Keratinocyte (primary cell): ENCODE results near the gene FGF7. TPM values are rescaled to one million over a fixed set of nuclear protein-coding genes. Genes with fewer than 3 reads are reported as not detected.

Experiments
- DNase-seq: peaks from one replicate; pipeline ENCODE4 v3.0.0-alpha.2; 2011; ENCODE audit warnings: low read depth, missing footprints, low spot score
- FAIRE-seq: peaks from 2 replicates; lab custom pipeline; 2011; peaks lifted over from hg19 to GRCh38; lab: Jason Lieb, UNC
- H2AFZ ChIP-seq: 2 replicates; pipeline ENCODE4 v1.6.0; 2012; ENCODE audit warnings: low read length, control low read depth, inconsistent platforms; ENCODE audit not compliant: control insufficient read depth
- H3K27ac ChIP-seq: 2 replicates; pipeline ENCODE4 v1.5.1; 2011; ENCODE audit warnings: low read length; ENCODE audit not compliant: control insufficient read depth, insufficient read depth
- H3K27me3 ChIP-seq: 3 replicates; pipeline ENCODE4 v1.6.0; 2011; ENCODE audit warnings: low read length; ENCODE audit not compliant: control insufficient read depth, insufficient read depth; ENCODE audit errors: extremely low read depth
- H3K36me3 ChIP-seq, 2 experiments: 2 replicates in 1 of 2; 3 replicates in 1 of 2; pipeline ENCODE4 v1.5.1; 2011; ENCODE audit warnings: low read length in 2 of 2, mild to moderate bottlenecking in 1 of 2; ENCODE audit not compliant: control insufficient read depth in 2 of 2, insufficient read depth in 2 of 2; ENCODE audit errors: extremely low read depth in 1 of 2
- H3K4me1 ChIP-seq: 3 replicates; pipeline ENCODE4 v1.5.1; 2011; ENCODE audit warnings: low read length; ENCODE audit not compliant: control insufficient read depth, insufficient read depth; ENCODE audit errors: extremely low read depth
- H3K4me2 ChIP-seq: 3 replicates; pipeline ENCODE4 v1.6.0; 2011; ENCODE audit warnings: low read depth, low read length; ENCODE audit not compliant: control insufficient read depth, insufficient read depth; ENCODE audit errors: extremely low read depth
- H3K4me3 ChIP-seq, 3 experiments: fragments of 200-600 bp in 1 of 3; sonication (generic) in 1 of 3; 2 replicates in 2 of 3; 3 replicates in 1 of 3; pipeline ENCODE4 v1.5.1; 2011 to 2016; ENCODE audit warnings: low read length in 3 of 3, mild to moderate bottlenecking in 3 of 3, control low read depth in 2 of 3, inconsistent platforms in 1 of 3, low read depth in 1 of 3, mixed read lengths in 1 of 3, mixed run types in 1 of 3, moderate library complexity in 1 of 3; ENCODE audit not compliant: control insufficient read depth in 2 of 3, insufficient read depth in 2 of 3; ENCODE audit errors: extremely low read depth in 1 of 3
- H3K79me2 ChIP-seq: 2 replicates; pipeline ENCODE4 v1.6.0; 2012; ENCODE audit warnings: low read length; ENCODE audit not compliant: control insufficient read depth, insufficient read depth
- H3K9ac ChIP-seq: 3 replicates; pipeline ENCODE4 v1.6.0; 2011; ENCODE audit warnings: low read length; ENCODE audit not compliant: control insufficient read depth, insufficient read depth; ENCODE audit errors: extremely low read depth
- H3K9me1 ChIP-seq: 3 replicates; pipeline ENCODE4 v1.6.0; 2011; ENCODE audit warnings: low read length; ENCODE audit not compliant: control insufficient read depth, insufficient read depth; ENCODE audit errors: extremely low read depth
- H3K9me3 ChIP-seq: 2 replicates; pipeline ENCODE4 v1.5.1; 2012; ENCODE audit warnings: low read depth, low read length; ENCODE audit not compliant: control insufficient read depth
- H4K20me1 ChIP-seq: 3 replicates; pipeline ENCODE4 v1.6.0; 2011; ENCODE audit warnings: low read length; ENCODE audit not compliant: control insufficient read depth, insufficient read depth; ENCODE audit errors: extremely low read depth
- EZH2 ChIP-seq: IDR thresholded peaks from one replicate; pipeline ENCODE4 v1.6.1; 2012; ENCODE audit warnings: inconsistent platforms, mild to moderate bottlenecking, low read length, moderate library complexity
- dilution Hi-C: fragments of 300-500 bp; cut with MboI; formaldehyde crosslinking; loops from one replicate; pipeline ENCODE4 v1.7.0; 2020; ENCODE audit warnings: low sequenced_read_pairs; ENCODE audit not compliant: extremely low pct_ligation_motif_present
- polyA plus RNA-seq, 5 experiments: library from polyadenylated mRNA; depleted of rRNA in 3 of 5; stranded (reverse) in 3 of 5; stranded (forward) in 1 of 5; unstranded in 1 of 5; fragments of >200 nt; gene quantifications; 1 replicate in 1 of 5; 2 replicates in 3 of 5; 3 replicates in 1 of 5; pipeline versions ENCODE4 v1.2.1 to v1.2.3, GENCODE V29; 2011 to 2012; ENCODE audit warnings: missing spikeins in 2 of 5, low read depth in 1 of 5, low replicate concordance in 1 of 5
- TF ChIP-seq, protein P1 (sequence below), 3 experiments: IDR thresholded peaks in 1 of 3; conservative IDR thresholded peaks in 1 of 3; optimal IDR thresholded peaks in 1 of 3; 2 replicates in 2 of 3; 3 replicates in 1 of 3; pipeline versions ENCODE3 to v1.5.1; 2011; ENCODE audit warnings: low read length in 3 of 3, mild to moderate bottlenecking in 3 of 3, moderate library complexity in 2 of 3, control low read depth in 1 of 3, inconsistent platforms in 1 of 3; ENCODE audit not compliant: insufficient read depth in 2 of 3; ENCODE audit errors: extremely low read depth in 1 of 3

FGF7 gene
- polyA plus RNA-seq, 1 donor (not counting 4 experiments of a cell fraction or from before 2014, with no cell fraction given): not detected

GRCh38 chr15:49490966-49491365 is 67.9 kb downstream of the FGF7 start:
- Histone ChIP-seq H3K9me1 (no peaks in the 10 kb centered on the region), H3K4me3 (no peak overlapping the region), H3K27ac (no peak overlapping the region), H3K4me1 (no peaks in the 10 kb centered on the region), H3K9ac (no peak overlapping the region), H3K27me3 (no peaks in the 10 kb centered on the region), H3K79me2 (no peaks in the 10 kb centered on the region), H3K9me3 (no peaks in the 10 kb centered on the region), H4K20me1 (no peaks in the 10 kb centered on the region), H3K36me3 (no peaks in the 10 kb centered on the region), H3K4me2 (no peak overlapping the region), H2AFZ (no peak overlapping the region)
- no peak for FAIRE-seq
- dilution Hi-C loops: no loop called here
- no peak for DNase-seq
- TF ChIP-seq, protein P1, sequence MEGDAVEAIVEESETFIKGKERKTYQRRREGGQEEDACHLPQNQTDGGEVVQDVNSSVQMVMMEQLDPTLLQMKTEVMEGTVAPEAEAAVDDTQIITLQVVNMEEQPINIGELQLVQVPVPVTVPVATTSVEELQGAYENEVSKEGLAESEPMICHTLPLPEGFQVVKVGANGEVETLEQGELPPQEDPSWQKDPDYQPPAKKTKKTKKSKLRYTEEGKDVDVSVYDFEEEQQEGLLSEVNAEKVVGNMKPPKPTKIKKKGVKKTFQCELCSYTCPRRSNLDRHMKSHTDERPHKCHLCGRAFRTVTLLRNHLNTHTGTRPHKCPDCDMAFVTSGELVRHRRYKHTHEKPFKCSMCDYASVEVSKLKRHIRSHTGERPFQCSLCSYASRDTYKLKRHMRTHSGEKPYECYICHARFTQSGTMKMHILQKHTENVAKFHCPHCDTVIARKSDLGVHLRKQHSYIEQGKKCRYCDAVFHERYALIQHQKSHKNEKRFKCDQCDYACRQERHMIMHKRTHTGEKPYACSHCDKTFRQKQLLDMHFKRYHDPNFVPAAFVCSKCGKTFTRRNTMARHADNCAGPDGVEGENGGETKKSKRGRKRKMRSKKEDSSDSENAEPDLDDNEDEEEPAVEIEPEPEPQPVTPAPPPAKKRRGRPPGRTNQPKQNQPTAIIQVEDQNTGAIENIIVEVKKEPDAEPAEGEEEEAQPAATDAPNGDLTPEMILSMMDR (optimal IDR thresholded peaks at IDR 0.05 in 1 of 3, IDR thresholded peaks at IDR 0.05 in 1 of 3, conservative IDR thresholded peaks at IDR 0.05 in 1 of 3; ENCODE audit: extremely low read depth in 1 of 3, insufficient read depth in 2 of 3, low read length in 3 of 3): no peak
- TF ChIP-seq EZH2: no peak

DNA sequence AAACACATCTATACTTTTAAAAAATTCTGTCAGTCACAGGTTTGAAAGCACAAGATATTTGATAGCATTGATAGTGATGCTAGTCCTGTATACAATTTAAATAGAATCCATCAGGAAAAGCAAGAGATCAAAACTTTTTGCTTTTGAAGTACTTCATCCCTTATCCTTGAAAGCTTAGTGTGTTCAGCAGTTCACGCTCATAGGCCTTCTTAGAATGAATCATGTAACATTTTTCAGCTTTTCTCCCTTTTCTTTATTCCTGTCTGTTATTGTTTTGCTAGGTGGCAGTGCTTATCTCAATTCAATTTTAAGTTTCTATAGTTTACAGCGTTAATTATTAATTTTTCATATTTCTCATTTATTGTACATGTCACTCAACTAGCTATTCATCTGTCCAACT is 69.1 kb downstream of the FGF7 start:
- Histone ChIP-seq H3K79me2 (no peaks in the 10 kb centered on the region), H3K4me3 (no peak overlapping the region), H3K9ac (no peak overlapping the region), H3K9me1 (no peaks in the 10 kb centered on the region), H4K20me1 (no peaks in the 10 kb centered on the region), H3K9me3 (no peaks in the 10 kb centered on the region), H3K27me3 (no peaks in the 10 kb centered on the region), H3K27ac (no peak overlapping the region), H3K4me2 (no peak overlapping the region), H3K4me1 (no peaks in the 10 kb centered on the region), H2AFZ (no peak overlapping the region), H3K36me3 (no peaks in the 10 kb centered on the region)
- TF ChIP-seq, protein P1 (optimal IDR thresholded peaks at IDR 0.05 in 1 of 3, IDR thresholded peaks at IDR 0.05 in 1 of 3, conservative IDR thresholded peaks at IDR 0.05 in 1 of 3; ENCODE audit: extremely low read depth in 1 of 3, insufficient read depth in 2 of 3, low read length in 3 of 3): no peak
- no peak for TF ChIP-seq EZH2
- FAIRE-seq: no peak
- dilution Hi-C loops: no loop called here
- DNase-seq: no peak
